Tongue (tissue), 2 donors: ENCODE data around the gene GORAB. TPM values are rescaled to one million over a fixed set of nuclear protein-coding genes. Genes with fewer than 3 reads are reported as not detected.

Source experiments
- DNase-seq: peaks from one replicate; pipeline ENCODE4 v3.0.0-alpha.2; 2015
- total RNA-seq: library from RNA; depleted of rRNA; stranded (reverse); fragments of >200 nt; gene quantifications from one replicate; pipeline ENCODE4 v1.2.3, GENCODE V29; 2014

The GORAB gene
- total RNA-seq, 1 donor from 2014 or later: 20.2 TPM

DNA sequence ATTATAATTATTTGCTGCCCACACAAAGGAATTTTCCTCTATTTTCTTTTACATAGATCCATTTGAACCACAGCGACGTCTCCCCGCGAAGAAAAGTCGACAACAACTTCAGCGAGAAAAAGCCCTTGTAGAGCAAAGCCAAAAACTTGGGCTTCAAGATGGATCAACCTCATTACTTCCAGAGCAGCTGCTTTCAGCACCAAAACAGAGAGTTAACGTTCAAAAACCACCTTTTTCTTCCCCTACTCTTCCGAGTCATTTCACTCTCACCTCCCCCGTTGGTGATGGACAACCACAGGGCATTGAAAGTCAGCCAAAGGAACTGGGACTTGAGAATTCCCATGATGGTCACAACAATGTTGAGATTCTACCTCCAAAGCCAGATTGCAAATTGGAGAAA lies 7.2 kb downstream of the GORAB start:
- DNase-seq: no peak

GRCh38 chr1:170544624-170545023 lies 12.7 kb downstream of the GORAB start:
- no peak for DNase-seq

- no peak for DNase-seq
These were observed 13.5 kb downstream of the GORAB start for GRCh38 chr1:170545476-170545875.

GRCh38 chr1:170547255-170547654 lies 15.3 kb downstream of the GORAB start:
- no peak for DNase-seq

DNA sequence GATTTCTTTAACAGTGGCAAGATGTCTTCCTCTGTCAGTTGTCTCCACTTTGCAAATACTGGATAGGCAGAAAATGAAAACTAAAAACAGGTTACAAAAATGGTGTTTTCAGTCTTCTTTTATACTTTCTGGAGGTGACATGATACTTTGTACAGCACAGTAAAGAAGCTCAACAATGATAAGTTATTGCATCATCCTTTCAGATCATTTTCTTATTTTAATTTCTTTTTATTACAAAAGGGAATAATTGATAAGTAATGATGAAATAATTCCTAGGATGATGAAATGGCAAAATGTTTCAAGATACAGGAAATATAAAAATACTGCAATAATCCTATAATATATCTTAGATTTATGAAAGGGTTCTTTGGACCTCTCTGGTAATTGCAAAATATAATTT lies 16.5 kb downstream of the GORAB start:
- DNase-seq: no peak

DNA sequence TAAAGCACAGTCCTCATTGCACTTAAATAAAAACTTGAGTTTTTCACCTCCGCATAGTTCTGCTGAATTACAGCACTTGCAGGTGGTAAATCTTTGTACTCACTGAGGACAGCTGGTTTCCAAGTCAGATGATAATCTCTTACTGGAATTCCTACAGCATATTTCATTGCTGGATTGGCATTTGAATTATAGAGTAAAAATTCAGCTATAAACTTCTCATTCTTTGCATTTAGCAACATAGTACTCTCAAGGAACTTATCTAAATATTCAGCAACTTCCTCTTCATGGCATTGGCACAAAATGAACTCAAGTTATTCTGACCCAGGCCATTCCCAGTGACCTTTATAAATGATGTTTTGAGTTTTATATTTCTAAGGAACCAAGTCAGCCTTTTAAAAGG lies 23.4 kb downstream of the GORAB start:
- no peak for DNase-seq

GRCh38 chr1:170556917-170557316 lies 25.0 kb downstream of the GORAB start:
- peak; percentile 24 for DNase-seq

- DNase-seq: no peak
These were observed 26.8 kb downstream of the GORAB start for GRCh38 chr1:170558731-170559130.

- no peak for DNase-seq
These were observed 27.2 kb downstream of the GORAB start for GRCh38 chr1:170559166-170559565.

- no peak for DNase-seq
These were observed 28.8 kb downstream of the GORAB start for GRCh38 chr1:170560681-170561285.

DNA sequence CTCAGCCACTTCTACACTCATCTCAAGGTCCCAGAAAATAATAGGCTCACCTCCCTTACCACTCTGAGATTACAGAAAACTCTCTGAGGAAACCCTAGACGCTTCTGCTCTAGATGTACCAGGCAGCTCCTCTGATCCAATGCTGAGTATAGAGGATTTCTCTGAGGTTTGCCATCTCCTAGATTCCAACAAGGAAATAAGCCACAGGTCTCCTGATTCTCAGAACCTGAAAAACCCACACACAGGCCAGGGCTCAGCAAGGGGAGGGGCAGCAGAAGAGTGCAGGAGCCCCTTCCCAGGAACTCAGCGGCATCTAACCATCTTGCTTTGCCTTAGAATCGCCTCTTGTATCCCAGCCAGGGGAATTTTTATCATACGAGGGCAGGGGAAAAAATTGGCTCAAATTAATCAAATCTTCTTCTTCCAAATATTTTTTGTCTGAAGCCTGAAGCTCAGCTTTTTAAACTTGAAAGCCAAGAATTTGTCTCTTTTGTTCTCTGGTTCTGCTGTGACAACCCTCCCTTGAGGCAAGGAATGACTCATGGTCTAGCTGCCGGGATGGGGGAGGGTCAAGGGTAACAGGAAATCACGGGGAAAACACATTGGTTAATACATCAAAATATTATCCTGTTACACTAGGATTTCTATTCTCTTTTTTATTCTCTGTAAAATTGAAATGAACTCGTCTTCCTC lies 30.8 kb downstream of the GORAB start:
- peak; percentile 78 for DNase-seq

DNA sequence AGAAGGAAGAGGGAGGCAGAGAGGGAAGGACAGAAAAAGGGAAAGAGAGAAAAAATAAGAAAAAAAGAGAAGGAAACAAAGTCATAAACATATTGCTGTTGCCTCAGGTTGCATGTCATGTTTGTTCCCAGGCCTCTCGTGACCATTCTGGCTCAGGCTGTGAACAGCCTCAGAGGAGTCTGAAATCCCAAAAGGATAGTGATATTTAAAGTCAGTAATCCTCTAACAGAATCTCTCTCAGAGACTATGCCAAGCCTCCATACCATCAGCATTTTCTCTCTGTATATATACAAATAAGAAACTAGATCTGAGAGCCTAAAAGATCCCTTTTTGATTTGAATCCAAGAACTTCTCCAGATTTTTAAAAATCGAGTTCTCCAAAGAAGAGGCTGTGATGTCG lies 35.2 kb downstream of the GORAB start:
- DNase-seq: no peak

- no peak for DNase-seq
These were observed 36.2 kb downstream of the GORAB start for GRCh38 chr1:170568197-170568596.

DNA sequence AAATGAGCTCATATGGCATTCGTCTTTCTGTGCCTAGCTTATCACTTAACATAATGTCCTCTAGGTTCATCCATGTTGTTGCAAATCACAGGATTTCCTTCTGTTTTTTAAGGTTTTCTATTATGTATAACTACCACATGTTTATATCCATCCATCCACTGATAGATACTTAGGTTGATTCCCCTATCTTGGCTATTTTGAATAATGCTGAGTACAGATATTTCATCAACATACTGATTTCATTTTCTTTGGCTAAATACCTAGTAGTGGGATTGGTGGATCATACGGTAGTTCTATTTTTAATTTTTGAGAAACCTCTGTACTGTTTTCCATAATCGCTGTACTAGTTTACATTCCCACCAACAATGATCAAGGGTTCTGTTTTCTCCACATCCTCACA lies 45.0 kb downstream of the GORAB start:
- no peak for DNase-seq

DNA sequence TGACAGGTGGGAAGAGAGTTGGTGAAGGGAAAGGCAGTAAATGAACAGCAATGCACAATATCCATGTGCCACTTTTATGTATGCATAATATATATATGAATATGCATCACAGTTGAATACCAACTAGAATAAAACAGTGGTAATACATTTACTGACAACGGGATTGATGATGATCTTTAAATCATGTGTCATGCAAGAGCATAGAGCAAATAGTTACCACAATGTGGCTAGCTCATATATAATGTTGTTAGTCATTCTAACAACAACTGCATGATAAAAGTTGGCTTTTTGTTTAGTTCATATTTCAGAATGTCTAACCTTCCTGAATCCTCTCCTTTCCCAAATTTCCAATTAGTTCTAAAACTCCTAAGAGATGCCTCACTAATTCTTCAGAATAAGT lies 46.4 kb downstream of the GORAB start:
- no peak for DNase-seq

- no peak for DNase-seq
These were observed 48.9 kb downstream of the GORAB start for GRCh38 chr1:170580636-170581440.

DNA sequence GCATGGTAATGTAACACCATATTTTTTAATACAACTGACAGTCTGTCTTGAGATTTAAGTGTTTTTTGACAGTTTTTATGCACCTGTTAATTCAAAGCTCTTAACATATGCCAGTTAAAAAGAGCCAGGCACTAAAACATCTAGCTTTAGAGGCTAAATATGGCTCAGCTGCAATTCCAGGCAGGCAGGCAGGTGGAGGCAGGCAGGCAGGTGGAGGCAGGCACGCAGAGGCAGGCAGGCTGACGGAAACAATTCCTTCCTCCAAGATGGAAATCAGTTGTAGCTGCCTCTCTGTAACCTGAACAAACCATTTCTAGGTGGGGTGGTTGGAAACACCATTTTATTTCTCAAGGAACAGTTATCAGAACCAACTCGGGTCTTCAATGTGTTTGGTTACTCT lies 51.2 kb downstream of the GORAB start:
- DNase-seq: no peak

GRCh38 chr1:170586321-170587252 lies 54.6 kb downstream of the GORAB start:
- DNase-seq: peak; percentile 77

GRCh38 chr1:170587253-170587593 lies 55.3 kb downstream of the GORAB start:
- DNase-seq: no peak

DNA sequence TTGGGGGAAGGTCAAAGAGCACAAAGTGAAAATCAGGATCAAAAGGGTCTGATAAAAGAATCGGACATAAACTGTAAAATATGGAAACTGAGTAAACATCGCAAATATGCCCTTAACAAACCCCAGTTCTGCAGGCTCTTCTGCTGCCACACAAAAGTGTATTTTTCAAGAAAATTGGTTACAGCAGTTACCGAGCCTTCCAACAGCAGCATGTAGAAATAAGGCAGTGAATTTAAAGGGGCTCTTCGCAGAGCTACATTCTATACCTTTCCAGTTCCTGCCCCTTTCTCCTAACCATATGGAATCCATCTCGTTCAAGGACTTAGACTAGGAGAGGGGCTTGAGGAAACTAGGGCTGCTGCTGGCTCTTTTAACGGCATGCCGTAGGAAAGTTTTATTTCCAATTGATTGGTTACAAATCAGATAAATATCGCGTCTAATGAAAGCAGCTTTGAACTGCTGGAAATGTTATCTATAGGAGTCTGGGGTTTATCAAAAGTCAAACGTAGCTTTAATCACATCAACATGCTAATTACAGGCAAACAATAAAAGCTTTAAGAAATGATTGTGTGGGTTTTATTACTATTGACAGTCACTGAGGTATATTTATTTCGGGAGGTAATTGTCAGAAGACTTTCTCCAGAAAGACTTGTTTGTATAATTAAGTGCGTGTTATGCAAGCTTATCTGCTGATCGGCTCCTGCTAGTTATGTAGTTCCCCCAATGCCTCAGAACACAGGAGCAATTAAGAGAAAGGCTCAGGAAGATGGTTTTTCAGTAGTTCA lies 59.1 kb downstream of the GORAB start:
- no peak for DNase-seq

DNA sequence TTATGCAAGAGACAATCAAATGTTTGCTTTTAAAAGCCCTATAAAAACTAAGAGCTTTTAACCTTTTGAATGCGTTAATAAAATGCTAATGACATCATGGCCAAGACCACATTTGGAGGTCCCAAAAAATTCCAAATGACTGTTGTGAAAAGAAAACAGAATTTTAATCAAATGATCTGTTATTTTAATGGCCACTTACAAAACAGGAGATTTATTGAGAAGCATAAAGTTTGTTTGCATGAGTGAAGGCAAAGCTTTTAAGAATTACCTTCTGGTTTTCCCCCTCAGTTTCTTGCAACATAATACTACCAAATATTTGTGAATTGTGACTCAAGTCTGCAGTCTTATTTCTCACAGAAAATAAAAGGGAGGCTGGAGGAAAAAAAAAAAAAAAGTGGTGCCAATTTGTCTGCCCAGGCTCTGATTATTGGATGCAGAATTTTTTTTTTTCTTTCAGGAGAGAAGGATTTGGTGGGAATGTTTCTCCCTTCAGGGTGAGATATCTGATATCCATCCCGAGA lies 60.7 kb downstream of the GORAB start:
- DNase-seq: no peak
